H1 (cell line): ENCODE results near the gene CFDP1. TPM values are rescaled to one million over a fixed set of nuclear protein-coding genes. Genes with fewer than 3 reads are reported as not detected.

Experiments
- CTCF ChIA-PET: fragments of 300-600 bp; sonication (Branson Sonifier 250); formaldehyde crosslinking; loops from one replicate; lab custom pipeline; 2021; ENCODE audit not compliant: partially characterized antibody; lab: Charles Lee
- POLR2A ChIA-PET: fragments of 300-600 bp; sonication (Branson Sonifier 250); formaldehyde crosslinking; loops from one replicate; lab custom pipeline; 2021; ENCODE audit warnings: inconsistent platforms; ENCODE audit not compliant: partially characterized antibody; lab: Charles Lee
- DNase-seq, 2 experiments: peaks; one replicate each; pipeline versions ENCODE4 v3.0.0 to v3.0.0-alpha.2; 2010 to 2022; ENCODE audit warnings: low spot score in 2 of 2, low read depth in 1 of 2, mixed read lengths in 1 of 2
- FAIRE-seq: peaks from 2 replicates; lab custom pipeline; 2011; peaks lifted over from hg19 to GRCh38; lab: Jason Lieb, UNC
- H2AFZ ChIP-seq: 2 replicates; pipeline ENCODE4 v1.8.1; 2012; ENCODE audit warnings: low read length, inconsistent platforms
- H2AK5ac ChIP-seq: 2 replicates; pipeline ENCODE4 v1.6.1; 2013; ENCODE audit warnings: low read depth, low read length
- H2BK120ac ChIP-seq: replicated peaks from 2 replicates; pipeline ENCODE3; 2013; ENCODE audit warnings: low read depth, low read length, inconsistent platforms
- H2BK12ac ChIP-seq: 2 replicates; pipeline ENCODE4 v1.6.1; 2013; ENCODE audit warnings: low read depth, low read length
- H2BK15ac ChIP-seq: 2 replicates; pipeline ENCODE4 v1.6.1; 2013; ENCODE audit warnings: low read length
- H2BK20ac ChIP-seq: 2 replicates; pipeline ENCODE4 v1.6.1; 2013; ENCODE audit warnings: low read length
- H2BK5ac ChIP-seq: 2 replicates; pipeline ENCODE4 v1.6.1; 2013; ENCODE audit warnings: low read depth, low read length
- H3K14ac ChIP-seq: 2 replicates; pipeline ENCODE4 v1.6.1; 2013; ENCODE audit warnings: inconsistent platforms; ENCODE audit not compliant: insufficient read length
- H3K18ac ChIP-seq: 2 replicates; pipeline ENCODE4 v1.6.1; 2013; ENCODE audit warnings: low read length; ENCODE audit errors: extremely low read depth
- H3K23ac ChIP-seq: 2 replicates; pipeline ENCODE4 v1.6.1; 2013; ENCODE audit warnings: inconsistent platforms; ENCODE audit not compliant: insufficient read length
- H3K23me2 ChIP-seq: 2 replicates; pipeline ENCODE4 v1.6.1; 2013; ENCODE audit warnings: low read depth, low read length
- H3K27ac ChIP-seq: 2 replicates; pipeline ENCODE4 v1.6.1; 2011; ENCODE audit warnings: low read depth, low read length, inconsistent platforms
- H3K27me3 ChIP-seq, 4 experiments: replicated peaks in 1 of 4; 1 replicate in 1 of 4; 2 replicates in 3 of 4; pipeline versions ENCODE4 v1.6.1 to v1.8.1; 2011 to 2013; ENCODE audit warnings: low read length in 3 of 4, mild to moderate bottlenecking in 3 of 4, inconsistent platforms in 2 of 4, mixed read lengths in 2 of 4, moderate library complexity in 1 of 4; ENCODE audit not compliant: control insufficient read depth in 3 of 4, insufficient read depth in 3 of 4; ENCODE audit errors: extremely low read depth in 1 of 4
- H3K36me3 ChIP-seq, 4 experiments: 2 replicates each; pipeline versions ENCODE4 v1.6.1 to v1.8.1; 2011 to 2013; ENCODE audit warnings: mild to moderate bottlenecking in 4 of 4, low read length in 3 of 4, moderate library complexity in 2 of 4, control low read depth in 1 of 4, inconsistent platforms in 1 of 4; ENCODE audit not compliant: insufficient read depth in 4 of 4, control insufficient read depth in 2 of 4
- H3K4ac ChIP-seq: replicated peaks from 2 replicates; pipeline ENCODE3; 2013; ENCODE audit warnings: low read length, low read depth, mixed read lengths, inconsistent platforms; ENCODE audit not compliant: insufficient read length
- H3K4me1 ChIP-seq, 4 experiments: replicated peaks in 1 of 4; 1 replicate in 1 of 4; 2 replicates in 3 of 4; pipeline versions ENCODE4 v1.6.1 to v1.8.1; 2011 to 2013; ENCODE audit warnings: low read length in 3 of 4, inconsistent platforms in 2 of 4, mixed read lengths in 1 of 4; ENCODE audit not compliant: insufficient read depth in 4 of 4, control insufficient read depth in 3 of 4
- H3K4me2 ChIP-seq, 2 experiments: 2 replicates each; pipeline versions ENCODE4 v1.6.1 to v1.8.1; 2011 to 2013; ENCODE audit warnings: low read depth in 2 of 2, low read length in 2 of 2, control low read depth in 1 of 2, inconsistent platforms in 1 of 2, mild to moderate bottlenecking in 1 of 2; ENCODE audit not compliant: insufficient read depth in 1 of 2
- H3K4me3 ChIP-seq, 4 experiments: fragments of 200-600, 300-600 bp in 1 of 4; sonication (generic), shearing (Covaris generic), sonication (Bioruptor Twin) in 1 of 4; 2 replicates each; pipeline versions ENCODE4 v1.5.1 to v1.8.1; 2011 to 2016; ENCODE audit warnings: low read length in 4 of 4, low read depth in 3 of 4, control low read depth in 2 of 4, inconsistent platforms in 2 of 4, mild to moderate bottlenecking in 2 of 4, mixed read lengths in 1 of 4, moderate library complexity in 1 of 4; ENCODE audit not compliant: insufficient read depth in 2 of 4; ENCODE audit errors: extremely low read depth in 1 of 4
- H3K56ac ChIP-seq: replicated peaks from 2 replicates; pipeline ENCODE3; 2013; ENCODE audit warnings: low read depth, mild to moderate bottlenecking, mixed read lengths, low read length, inconsistent platforms; ENCODE audit not compliant: insufficient read length
- H3K79me1 ChIP-seq: 2 replicates; pipeline ENCODE4 v1.6.1; 2013; ENCODE audit warnings: low read depth, low read length, control low read depth
- H3K79me2 ChIP-seq, 2 experiments: 2 replicates each; pipeline versions ENCODE4 v1.6.1 to v1.8.1; 2012 to 2013; ENCODE audit warnings: low read length in 2 of 2, mild to moderate bottlenecking in 2 of 2, inconsistent platforms in 1 of 2; ENCODE audit not compliant: insufficient read depth in 2 of 2, control insufficient read depth in 1 of 2
- H3K9ac ChIP-seq, 4 experiments: replicated peaks in 1 of 4; 1 replicate in 1 of 4; 2 replicates in 3 of 4; pipeline versions ENCODE4 v1.6.1 to v1.8.1; 2011 to 2013; ENCODE audit warnings: low read depth in 3 of 4, low read length in 3 of 4, control low read depth in 2 of 4, mild to moderate bottlenecking in 2 of 4, moderate library complexity in 2 of 4, inconsistent platforms in 1 of 4; ENCODE audit errors: extremely low read depth in 1 of 4
- H3K9me3 ChIP-seq, 2 experiments: 2 replicates each; pipeline versions ENCODE4 v1.6.1 to v1.8.1; 2012 to 2013; ENCODE audit warnings: mild to moderate bottlenecking in 2 of 2, moderate library complexity in 2 of 2, control low read depth in 1 of 2, inconsistent platforms in 1 of 2, low read depth in 1 of 2, low read length in 1 of 2, mixed read lengths in 1 of 2; ENCODE audit not compliant: insufficient read depth in 2 of 2
- H4K20me1 ChIP-seq, 2 experiments: replicated peaks in 1 of 2; 2 replicates each; pipeline versions ENCODE3 to v1.8.1; 2011 to 2013; ENCODE audit warnings: inconsistent platforms in 2 of 2, low read length in 2 of 2, mild to moderate bottlenecking in 1 of 2; ENCODE audit not compliant: insufficient read depth in 2 of 2, control insufficient read depth in 1 of 2
- H4K5ac ChIP-seq: 2 replicates; pipeline ENCODE4 v1.6.1; 2013; ENCODE audit warnings: low read length, low read depth, mixed read lengths, inconsistent platforms; ENCODE audit not compliant: insufficient read length
- H4K8ac ChIP-seq: 2 replicates; pipeline ENCODE4 v1.8.0; 2013; ENCODE audit warnings: mild to moderate bottlenecking, moderate library complexity, low read length, inconsistent platforms; ENCODE audit not compliant: insufficient read depth; ENCODE audit errors: extremely low read depth
- H4K91ac ChIP-seq: replicated peaks from 2 replicates; pipeline ENCODE3; 2013; ENCODE audit warnings: low read length, mixed read lengths, inconsistent platforms; ENCODE audit not compliant: insufficient read length
- BCL11A ChIP-seq, 2 experiments: IDR thresholded peaks; one replicate each; pipeline ENCODE4 v1.6.1; 2011; ENCODE audit warnings: low read depth in 2 of 2, low read length in 2 of 2, mild to moderate bottlenecking in 2 of 2
- CBX5 ChIP-seq: fragments of 300-800, 300-1000 bp; sonication (generic); IDR thresholded peaks from 2 replicates; pipeline ENCODE4 v1.7.1; 2016; ENCODE audit warnings: antibody characterized with exemption, low read length, low read depth
- CHD1 ChIP-seq: IDR thresholded peaks from 2 replicates; pipeline ENCODE4 v1.6.1; 2012; ENCODE audit warnings: low read depth, low read length, improper control_type of control experiment
- FOSL1 ChIP-seq: IDR thresholded peaks from 2 replicates; pipeline ENCODE4 v1.6.1; 2011; ENCODE audit warnings: mild to moderate bottlenecking, low read depth, low read length, moderate library complexity; ENCODE audit not compliant: insufficient read depth
- HDAC6 ChIP-seq: IDR thresholded peaks from one replicate; pipeline ENCODE4 v1.7.1; 2012; ENCODE audit warnings: low read depth, mild to moderate bottlenecking, inconsistent platforms, low read length, moderate library complexity
- JUN ChIP-seq: IDR thresholded peaks from 2 replicates; pipeline ENCODE4 v1.6.1; 2011; ENCODE audit warnings: low read depth, mild to moderate bottlenecking, improper control_type of control experiment, low read length
- RAD21 ChIP-seq, 2 experiments: IDR thresholded peaks in 1 of 2; conservative IDR thresholded peaks in 1 of 2; 2 replicates each; pipeline ENCODE4 v1.6.1; 2011; ENCODE audit warnings: low read depth in 2 of 2, low read length in 2 of 2, improper control_type of control experiment in 1 of 2, inconsistent platforms in 1 of 2, mild to moderate bottlenecking in 1 of 2, moderate library complexity in 1 of 2
- SAP30 ChIP-seq: fragments of 300-600 bp; sonication (generic); IDR thresholded peaks from 2 replicates; pipeline ENCODE4 v1.7.1; 2012; ENCODE audit warnings: low read length, moderate library complexity, mild to moderate bottlenecking, inconsistent platforms; ENCODE audit not compliant: insufficient read depth, insufficient replicate concordance
- SRF ChIP-seq: IDR thresholded peaks from 2 replicates; pipeline ENCODE4 v1.6.1; 2011; ENCODE audit warnings: mild to moderate bottlenecking, low read depth, low read length, moderate library complexity
- TAF1 ChIP-seq: IDR thresholded peaks from 2 replicates; pipeline ENCODE4 v1.6.1; 2011; ENCODE audit warnings: mild to moderate bottlenecking, low read depth, low read length
- TCF12 ChIP-seq: IDR thresholded peaks from 2 replicates; pipeline ENCODE4 v1.6.1; 2011; ENCODE audit warnings: low read depth, mild to moderate bottlenecking, low read length
- WGBS, 2 experiments: shearing (Covaris generic) in 1 of 2; methylation state at CpG; one replicate each; pipeline versions ENCODE4 v1.1.6 to v1.1.7; 2013 to 2015; ENCODE audit warnings: low lambda C conversion rate in 2 of 2, mixed read lengths in 2 of 2, inconsistent platforms in 1 of 2, low coverage in 1 of 2, missing lambda C conversion rate in 1 of 2; ENCODE audit not compliant: insufficient replicate concordance in 2 of 2, insufficient coverage in 1 of 2, insufficient read length in 1 of 2; ENCODE audit errors: extremely low coverage in 1 of 2, missing lambda C conversion rate in 1 of 2; 5-methylcytosine and 5-hydroxymethylcytosine counted together
- polyA plus RNA-seq, 7 experiments: library from polyadenylated mRNA; depleted of rRNA in 3 of 7; stranded (reverse) in 5 of 7; unstranded in 2 of 7; fragments of >200 nt in 5 of 7; fragments of 200-250 nt in 2 of 7; gene quantifications; 1 replicate in 5 of 7; 2 replicates in 1 of 7; 4 replicates in 1 of 7; pipeline versions ENCODE4 v1.2.1 to v1.2.3, GENCODE V29; 2011 to 2013; ENCODE audit warnings: missing spikeins in 2 of 7, mixed read lengths in 2 of 7
- total RNA-seq: library from RNA; stranded (reverse); fragmentation: NEBNext Ultra II Directional; extraction: Animal tissue kit (Norgen Biotek cat#: 25700); gene quantifications from 2 replicates; pipeline ENCODE4 v1.2.1, GENCODE V29; 2021
- TF ChIP-seq, protein P1 (sequence below): IDR thresholded peaks from 2 replicates; pipeline ENCODE4 v1.6.1; 2011; ENCODE audit warnings: low read depth, mild to moderate bottlenecking, low read length; ENCODE audit not compliant: insufficient read depth

The CFDP1 gene
- total and polyA plus RNA-seq, 2 of the 8 experiments (the other 6 are each of a cell fraction or from before 2014, with no cell fraction given): 25.5 to 77.3 TPM

DNA sequence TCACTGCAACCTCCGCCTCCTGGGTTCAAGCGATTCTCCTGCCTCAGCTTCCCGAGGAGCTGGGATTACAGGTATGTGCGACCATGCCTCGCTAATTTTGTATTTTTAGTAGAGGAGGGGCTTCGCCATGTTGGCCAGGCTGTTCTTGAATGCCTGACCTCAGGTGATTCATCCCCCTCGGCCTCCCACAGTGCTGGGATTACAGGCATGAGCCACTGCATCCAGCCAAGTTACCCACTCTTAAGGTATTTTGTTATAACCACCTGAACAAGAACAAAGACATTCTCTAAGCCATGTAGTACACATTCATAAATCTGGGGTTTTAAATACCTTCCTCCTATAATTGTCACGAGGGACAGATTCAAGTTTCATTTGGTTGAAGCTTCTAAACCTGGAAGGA is 43.5 kb upstream of the CFDP1 start:
- Histone ChIP-seq H2BK20ac (no peak overlapping the region), H3K36me3 (peaks cover 0 to 23% (median 10%) of the 10 kb centered on the region in 4 experiments; a peak in 7 of 8 replicates), H2BK15ac (no peak overlapping the region), H3K4me1 (peaks cover 1 to 6% (median 5%) of the 10 kb centered on the region in 4 experiments; a peak in 6 of 7 replicates), H2BK5ac (no peak overlapping the region), H3K79me1 (no peaks in the 10 kb centered on the region), H4K91ac (no peak overlapping the region), H3K79me2 (no peaks in the 10 kb centered on the region), H3K9ac (no peak overlapping the region), H3K27ac (no peak overlapping the region), H2BK12ac (no peak overlapping the region), H3K18ac (no peak overlapping the region), H4K5ac (no peak overlapping the region), H4K8ac (no peak overlapping the region), H3K23ac (no peak overlapping the region), H3K56ac (no peak overlapping the region), H3K4me2 (no peak overlapping the region), H3K14ac (no peak overlapping the region), H3K4me3 (no peak overlapping the region), H2AFZ (no peak overlapping the region), H2AK5ac (no peak overlapping the region), H3K9me3 (0 out of 4 replicates have a peak, but pooled peaks cover 0 to 3% of the 10 kb centered on the region in 2 experiments), H3K27me3 (no peaks in the 10 kb centered on the region), H3K23me2 (no peaks in the 10 kb centered on the region), H2BK120ac (no peak overlapping the region), H4K20me1 (peaks cover 0 to 2% of the 10 kb centered on the region in 2 experiments), H3K4ac (no peak overlapping the region)
- ChIA-PET CTCF (interaction anchor here (0.6 to 9.9 kb wide), 11 partner anchors 10 to 278 kb away, joined by 3 to 127 read pairs (median 3); partner anchors contain the start of gene TMEM170A), POLR2A (interaction anchor here (0.8 to 1.9 kb wide), 2 partner anchors 18 kb away, joined by 3 to 16 read pairs; partner anchors contain the start of gene CHST6)
- TF ChIP-seq RAD21 (IDR thresholded peaks at IDR 0.05 in 1 of 2, conservative IDR thresholded peaks at IDR 0.05 in 1 of 2; ENCODE audit: low read depth in 2 of 2, low read length in 2 of 2): no peak
- TF ChIP-seq CBX5: no peak
- TF ChIP-seq SRF: no peak
- TF ChIP-seq TAF1: no peak
- TF ChIP-seq BCL11A (IDR thresholded peaks at IDR 0.05; ENCODE audit: low read depth in 2 of 2, low read length in 2 of 2): no peak
- no peak for TF ChIP-seq HDAC6
- TF ChIP-seq TCF12: no peak
- TF ChIP-seq CHD1: no peak
- TF ChIP-seq JUN: no peak
- no peak for TF ChIP-seq SAP30
- TF ChIP-seq FOSL1: no peak
- TF ChIP-seq, protein P1, sequence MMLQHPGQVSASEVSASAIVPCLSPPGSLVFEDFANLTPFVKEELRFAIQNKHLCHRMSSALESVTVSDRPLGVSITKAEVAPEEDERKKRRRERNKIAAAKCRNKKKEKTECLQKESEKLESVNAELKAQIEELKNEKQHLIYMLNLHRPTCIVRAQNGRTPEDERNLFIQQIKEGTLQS: no peak
- no peak for DNase-seq
- WGBS, 2 experiments: 93% methylated on average over 8 of the region's 8 CpGs; no CpG with 5 or more reads in 1 of the 2 experiments
- FAIRE-seq: no peak
